Small intestine (tissue), 7 donors: Measurements from ENCODE around the gene PLAAT5. TPM values are rescaled to one million over a fixed set of nuclear protein-coding genes. Genes with fewer than 3 reads are reported as not detected.

Source experiments
- DNase-seq, 2 donors: peaks; one replicate each; pipeline versions ENCODE4 v3.0.0 to v3.0.0-alpha.2; 2013
- FAIRE-seq: peaks from 2 replicates; lab custom pipeline; 2012; peaks lifted over from hg19 to GRCh38; lab: Jason Lieb, UNC
- H3K27ac ChIP-seq, 3 donors: one replicate each; pipeline ENCODE4 v1.5.1; 2013; ENCODE audit warnings: low read length in 2 of 3, mild to moderate bottlenecking in 2 of 3, control low read depth in 1 of 3, inconsistent platforms in 1 of 3, low read depth in 1 of 3, moderate library complexity in 1 of 3
- H3K27me3 ChIP-seq, 3 donors: one replicate each; pipeline ENCODE4 v1.6.1; 2013; ENCODE audit warnings: low read length in 3 of 3, inconsistent platforms in 1 of 3; ENCODE audit not compliant: control insufficient read depth in 3 of 3, insufficient read depth in 3 of 3
- H3K36me3 ChIP-seq, 3 donors: one replicate each; pipeline ENCODE4 v1.6.1; 2013; ENCODE audit warnings: low read length in 3 of 3, inconsistent platforms in 1 of 3, low read depth in 1 of 3, mild to moderate bottlenecking in 1 of 3, moderate library complexity in 1 of 3; ENCODE audit not compliant: control insufficient read depth in 3 of 3, insufficient read depth in 2 of 3
- H3K4me1 ChIP-seq, 3 donors: one replicate each; pipeline ENCODE4 v1.6.1; 2013; ENCODE audit warnings: low read length in 2 of 3, inconsistent platforms in 1 of 3, low read depth in 1 of 3, mild to moderate bottlenecking in 1 of 3, moderate library complexity in 1 of 3; ENCODE audit not compliant: control insufficient read depth in 3 of 3, insufficient read depth in 2 of 3
- H3K4me3 ChIP-seq, 3 donors: one replicate each; pipeline ENCODE4 v1.5.1; 2013; ENCODE audit warnings: low read length in 3 of 3, control low read depth in 1 of 3, inconsistent platforms in 1 of 3, low read depth in 1 of 3, mild to moderate bottlenecking in 1 of 3, moderate library complexity in 1 of 3
- H3K9me3 ChIP-seq, 2 donors: one replicate each; pipeline ENCODE4 v1.6.1; 2013; ENCODE audit warnings: low read depth in 1 of 2, low read length in 1 of 2; ENCODE audit not compliant: control insufficient read depth in 2 of 2, insufficient read depth in 1 of 2
- WGBS, 3 donors: extraction: QIAGEN DNeasy Blood & Tissue Kit; methylation state at CpG; one replicate each; pipeline ENCODE4 v1.1.7; 2013; 5-methylcytosine and 5-hydroxymethylcytosine counted together
- polyA plus RNA-seq, 4 donors: library from polyadenylated mRNA; stranded (reverse) in 3 of 4; unstranded in 1 of 4; fragments of 200-250 nt in 3 of 4; fragments of 120-200 nt in 1 of 4; gene quantifications; one replicate each; pipeline versions ENCODE4 v1.2.1 to v1.2.3, GENCODE V29; 2013
- donor health status: healthy with polysubstance abuse.
- donor health status: control.
- donor health status: control.
- donor health status: Bipolar disorder and iron deficiency.
- donor health status: healthy.

PLAAT5 gene
- polyA plus RNA-seq, 4 donors: 0.09 to 2.7 (median 1.00) TPM; not detected in 1

- peaks cover 2 to 5% (median 2%) of the 10 kb centered on the region in 3 donors for H3K4me1 ChIP-seq
- FAIRE-seq: no peak
- no peak for DNase-seq
- H3K9me3 ChIP-seq: no peaks in the 10 kb centered on the region
- H3K27me3 ChIP-seq: peaks cover 0 to 19% (median 2%) of the 10 kb centered on the region in 3 donors
- WGBS, 3 donors: 2 to 3% (median 3%) methylated on average over 13 of the region's 13 CpGs
- no peaks in the 10 kb centered on the region for H3K36me3 ChIP-seq
- H3K4me3 ChIP-seq: peak overlapping the region in 2 of 3 donors; percentile 46 to 48
- peak overlapping the region in 1 of 3 donors; percentile 58 for H3K27ac ChIP-seq
Observed at GRCh38 chr11:63491240-63491587, 247 bp upstream of the PLAAT5 start.

GRCh38 chr11:63489879-63490278 lies 1.1 kb downstream of the PLAAT5 start:
- Histone ChIP-seq H3K27ac (no peak overlapping the region), H3K27me3 (peaks cover 0 to 16% (median 2%) of the 10 kb centered on the region in 3 donors), H3K4me3 (no peak overlapping the region), H3K36me3 (no peaks in the 10 kb centered on the region), H3K4me1 (peaks cover 2 to 5% (median 2%) of the 10 kb centered on the region in 3 donors), H3K9me3 (no peaks in the 10 kb centered on the region)
- DNase-seq (no peak), FAIRE-seq (no peak)
- 49 to 58% (median 52%) methylated on average over 3 of the region's 3 CpGs for WGBS, 3 donors

- no peaks in the 10 kb centered on the region for H3K9me3 ChIP-seq
- FAIRE-seq (no peak), DNase-seq (no peak)
- peaks cover 2 to 5% (median 2%) of the 10 kb centered on the region in 3 donors for H3K4me1 ChIP-seq
- H3K27ac ChIP-seq: no peak overlapping the region
- WGBS, 3 donors: 54 to 73% (median 64%) methylated on average over 1 of the region's 1 CpG
- no peak overlapping the region for H3K4me3 ChIP-seq
- H3K27me3 ChIP-seq: peaks cover 0 to 16% (median 2%) of the 10 kb centered on the region in 3 donors
- no peaks in the 10 kb centered on the region for H3K36me3 ChIP-seq
Observed at GRCh38 chr11:63488789-63489188, 2.2 kb downstream of the PLAAT5 start.

- DNase-seq (no peak), FAIRE-seq (no peak)
- peaks cover 0 to 12% (median 0%) of the 10 kb centered on the region in 3 donors for H3K27me3 ChIP-seq
- H3K4me1 ChIP-seq: no peaks in the 10 kb centered on the region
- no peak overlapping the region for H3K27ac ChIP-seq
- WGBS, 3 donors: 83 to 89% (median 85%) methylated on average over 3 of the region's 3 CpGs
- no peak overlapping the region for H3K4me3 ChIP-seq
- H3K36me3 ChIP-seq: no peaks in the 10 kb centered on the region
- H3K9me3 ChIP-seq: peaks cover 0 to 2% of the 10 kb centered on the region in 2 donors
Observed at GRCh38 chr11:63485777-63486176, 5.2 kb downstream of the PLAAT5 start.

GRCh38 chr11:63480039-63480438 lies 10.9 kb downstream of the PLAAT5 start:
- Histone ChIP-seq H3K4me1 (no peaks in the 10 kb centered on the region), H3K27me3 (no peaks in the 10 kb centered on the region), H3K27ac (no peak overlapping the region), H3K36me3 (no peaks in the 10 kb centered on the region), H3K9me3 (peaks cover 0 to 5% of the 10 kb centered on the region in 2 donors), H3K4me3 (no peak overlapping the region)
- DNase-seq (no peak), FAIRE-seq (no peak)
- 74 to 97% (median 95%) methylated on average over 6 of the region's 6 CpGs for WGBS, 3 donors

GRCh38 chr11:63478896-63479295 lies 12.1 kb downstream of the PLAAT5 start:
- H3K27me3 ChIP-seq: no peaks in the 10 kb centered on the region
- H3K36me3 ChIP-seq: no peaks in the 10 kb centered on the region
- peaks cover 0 to 5% of the 10 kb centered on the region in 2 donors for H3K9me3 ChIP-seq
- DNase-seq (peak; percentile 71 to 75), FAIRE-seq (no peak)
- no peak overlapping the region for H3K4me3 ChIP-seq
- 15 to 18% (median 17%) methylated on average over 5 of the region's 5 CpGs for WGBS, 3 donors
- H3K27ac ChIP-seq: no peak overlapping the region
- no peaks in the 10 kb centered on the region for H3K4me1 ChIP-seq

- H3K27me3 ChIP-seq: no peaks in the 10 kb centered on the region
- DNase-seq (no peak), FAIRE-seq (no peak)
- no peaks in the 10 kb centered on the region for H3K4me1 ChIP-seq
- no peak overlapping the region for H3K27ac ChIP-seq
- no peaks in the 10 kb centered on the region for H3K36me3 ChIP-seq
- peaks cover 0 to 3% of the 10 kb centered on the region in 2 donors for H3K9me3 ChIP-seq
- no peak overlapping the region for H3K4me3 ChIP-seq
Observed at GRCh38 chr11:63476618-63477017, 14.3 kb downstream of the PLAAT5 start.

GRCh38 chr11:63472372-63472771 lies 18.6 kb downstream of the PLAAT5 start:
- H3K9me3 ChIP-seq: peaks cover 0 to 3% of the 10 kb centered on the region in 2 donors
- peaks cover 0 to 3% (median 0%) of the 10 kb centered on the region in 3 donors for H3K27me3 ChIP-seq
- no peaks in the 10 kb centered on the region for H3K4me1 ChIP-seq
- FAIRE-seq (no peak), DNase-seq (no peak)
- no peaks in the 10 kb centered on the region for H3K36me3 ChIP-seq
- 53 to 68% (median 56%) methylated on average over 3 of the region's 3 CpGs for WGBS, 3 donors
- H3K27ac ChIP-seq: no peak overlapping the region
- H3K4me3 ChIP-seq: no peak overlapping the region

- H3K27me3 ChIP-seq: peaks cover 0 to 3% (median 0%) of the 10 kb centered on the region in 3 donors
- H3K27ac ChIP-seq: no peak overlapping the region
- no peaks in the 10 kb centered on the region for H3K9me3 ChIP-seq
- H3K4me1 ChIP-seq: no peaks in the 10 kb centered on the region
- WGBS, 3 donors: 66 to 79% (median 67%) methylated on average over 3 of the region's 3 CpGs
- DNase-seq (no peak), FAIRE-seq (no peak)
- H3K4me3 ChIP-seq: no peak overlapping the region
- H3K36me3 ChIP-seq: no peaks in the 10 kb centered on the region
Observed at GRCh38 chr11:63470311-63470710, 20.7 kb downstream of the PLAAT5 start.
